ENCODE data around the gene SHISAL1. TPM values are rescaled to one million over a fixed set of nuclear protein-coding genes. Genes with fewer than 3 reads are reported as not detected.

SHISAL1 gene
- total RNA-seq, 1 experiment from 2014 or later = 2.9 TPM

GRCh38 chr22:44293876-44294275 lies 18.9 kb downstream of the SHISAL1 start:
- Mint-ChIP-seq H3K4me1 (peaks cover 31 to 42% of the 10 kb centered on the region in 2 experiments), H3K27ac (peak overlapping the region in 1 of 3 experiments; percentile 41; a peak in 1 of 7 replicates), H3K27me3 (ENCODE audit: low read depth) (no peaks in the 10 kb centered on the region; the same call in 1 of the 2 replicates), H3K4me3 (no peak overlapping the region), H3K9me3 (peaks cover 18% of the 10 kb centered on the region in 2 experiments), H3K36me3 (ENCODE audit: insufficient read depth in 1 of 3, low read depth in 3 of 3) (peaks cover 5 to 12% (median 6%) of the 10 kb centered on the region in 3 experiments; a peak in 6 of 7 replicates)
- DNase-seq = no peak
- Histone ChIP-seq H3K18ac (ENCODE audit: insufficient read length, low read depth, low read length) (no peak overlapping the region), H3T11ph (ENCODE audit: low read length) (no peak overlapping the region), H2AFZ (ENCODE audit: low read length) (no peak overlapping the region), H3K14ac (ENCODE audit: insufficient read depth, low read length) (no peak overlapping the region), H3K23ac (ENCODE audit: insufficient read length, low read depth, low read length) (no peak overlapping the region), H2BK20ac (ENCODE audit: low read depth, low read length, poor library complexity, severe bottlenecking) (no peak overlapping the region), H2BK5ac (ENCODE audit: insufficient read length, low read length) (no peak overlapping the region), H2BK120ac (ENCODE audit: low read depth, low read length, poor library complexity, severe bottlenecking) (no peak overlapping the region), H4K91ac (ENCODE audit: insufficient read length, low read depth, low read length) (no peak overlapping the region), H3K9me3 (ENCODE audit: control insufficient read depth, low read depth, low read length) (no peaks in the 10 kb centered on the region), H3K79me1 (ENCODE audit: insufficient read depth, low read depth, low read length, poor library complexity, severe bottlenecking) (no peaks in the 10 kb centered on the region), H4K5ac (ENCODE audit: insufficient read length, low read depth, low read length) (no peak overlapping the region), H3K4me1 (ENCODE audit: insufficient read depth, low read length) (no peaks in the 10 kb centered on the region; the same call in 1 of the 2 replicates), H3K4ac (ENCODE audit: low read depth, low read length) (no peak overlapping the region), H3K27ac (ENCODE audit: insufficient read length, low read depth, low read length) (no peak overlapping the region), H3K79me2 (ENCODE audit: insufficient read depth, low read length) (no peaks in the 10 kb centered on the region), H2AK5ac (ENCODE audit: insufficient read length, low read length) (no peak overlapping the region), H3K9ac (ENCODE audit: extremely low read depth, insufficient read length, low read length) (no peak overlapping the region), H2BK12ac (ENCODE audit: insufficient read length, low read depth, low read length) (no peak overlapping the region), H4K20me1 (ENCODE audit: control insufficient read depth, insufficient read depth, insufficient read length) (no peaks in the 10 kb centered on the region), H3K23me2 (ENCODE audit: insufficient read length, low read depth, low read length, poor library complexity, severe bottlenecking) (no peaks in the 10 kb centered on the region), H3K4me2 (ENCODE audit: insufficient read depth, insufficient read length, low read length) (no peak overlapping the region), H3K56ac (ENCODE audit: insufficient read length, low read depth, low read length) (no peak overlapping the region), H2BK15ac (ENCODE audit: low read depth, low read length) (no peak overlapping the region), H4K8ac (replicated peaks; ENCODE audit: insufficient read length, low read depth, low read length) (no peak overlapping the region), H3K27me3 (ENCODE audit: insufficient read depth, low read length) (no peaks in the 10 kb centered on the region)
- no peak for TF ChIP-seq CTCF (conservative IDR thresholded peaks at IDR 0.05)
- WGBS (ENCODE audit: extremely low coverage, insufficient read length, low lambda C conversion rate) = no CpG with 5 or more reads among the region's 6 CpGs
